Measurements from ENCODE around the gene NUP214.

GRCh38 chr9:131091352-131091992, 33.9 kb upstream of the NUP214 start:
- TF ChIP-seq CTCF (conservative IDR thresholded peaks at IDR 0.05; ENCODE audit: low read depth, low read length) (no peak), POLR2A (IDR thresholded peaks at IDR 0.05; ENCODE audit: low read depth, low read length) (no peak), MAZ (IDR thresholded peaks at IDR 0.05; ENCODE audit: borderline replicate concordance, low read depth, low read length) (no peak)
